Stimulated activated CD4-positive, alpha-beta T cell treated with anti-CD3 and anti-CD28 coated beads, Interleukin-4, amount 100 ng/mL, for 1 hour (primary cell): ENCODE data around the gene FASN.
A peak's percentile ranks its signal among the peaks of the same experiment; 100 is the strongest.
"Not testable (repeated sequence)": the region's sequence is repeated elsewhere in the genome, so short reads cannot be mapped to it uniquely, and the experiment has no call there.

ENCODE experiments used
- DNase-seq: peaks from one replicate; pipeline ENCODE4 v3.0.0-alpha.2; 2020

FASN gene

DNA sequence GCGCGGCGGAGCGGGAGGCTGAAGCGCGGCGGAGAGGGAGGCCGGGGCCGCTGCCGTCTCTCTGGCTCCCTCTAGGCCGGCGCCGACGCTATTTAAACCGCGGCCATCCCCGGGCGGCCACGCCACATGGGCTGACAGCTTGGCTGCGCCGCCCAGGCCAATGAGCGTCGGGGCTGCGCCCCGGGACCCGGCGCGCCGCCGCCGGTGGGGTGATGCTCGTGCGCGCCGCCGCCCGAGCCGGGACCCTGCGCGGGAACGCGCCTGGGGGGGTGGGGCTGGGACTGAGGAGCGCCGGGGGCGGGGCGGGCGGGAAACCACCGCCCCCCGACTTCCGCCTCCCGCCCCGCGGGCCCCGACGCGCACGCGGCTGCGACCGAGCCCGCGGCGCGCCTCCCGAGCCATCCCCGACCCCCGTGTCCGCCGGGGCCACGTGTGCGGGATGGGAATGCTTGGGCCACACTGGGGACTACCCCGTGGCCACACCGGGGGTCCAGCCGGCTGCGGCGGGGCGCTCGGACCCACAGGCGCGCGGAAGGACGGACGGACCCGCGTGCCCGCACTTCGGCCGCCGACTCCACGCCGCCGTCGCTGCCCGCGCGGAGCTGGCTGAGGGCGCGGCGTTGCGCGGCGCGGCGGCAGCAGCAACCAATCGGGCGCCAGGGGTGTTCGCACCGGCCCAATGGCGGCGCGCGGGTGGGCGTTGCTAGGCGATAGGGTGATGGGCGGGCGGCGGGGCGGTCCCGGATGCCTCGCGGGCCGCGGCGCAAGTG is at the start of gene FASN:
Gene FASN (minus strand): TSS at position 68 of the 770 bp plus-strand sequence. CDS start 1,791 bp downstream, outside the sequence.
- DNase-seq: peak; percentile 95

- DNase-seq: no peak
These were observed 48.9 kb upstream of the FASN start for GRCh38 chr17:82146663-82147654.

GRCh38 chr17:82145550-82146155 is 47.6 kb upstream of the FASN start:
- DNase-seq: no peak

DNA sequence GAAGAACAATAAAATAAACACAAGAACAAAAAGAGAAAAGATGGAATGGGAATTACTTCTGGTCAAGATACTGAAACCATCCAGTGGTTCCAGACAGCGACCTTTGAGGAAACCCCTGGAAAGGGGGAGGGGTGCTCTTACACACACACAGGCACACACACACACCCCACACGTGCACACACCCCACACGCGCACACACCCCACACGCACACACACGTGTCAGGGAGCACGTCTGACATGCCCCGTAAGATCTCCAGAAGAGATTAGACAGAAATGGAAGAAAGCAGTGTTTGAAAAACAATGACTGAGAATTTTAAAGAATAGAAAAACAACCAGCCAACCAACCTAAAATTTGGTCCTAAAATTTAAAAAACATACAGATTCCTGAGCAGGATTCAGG is 45.3 kb upstream of the FASN start:
- no peak for DNase-seq

DNA sequence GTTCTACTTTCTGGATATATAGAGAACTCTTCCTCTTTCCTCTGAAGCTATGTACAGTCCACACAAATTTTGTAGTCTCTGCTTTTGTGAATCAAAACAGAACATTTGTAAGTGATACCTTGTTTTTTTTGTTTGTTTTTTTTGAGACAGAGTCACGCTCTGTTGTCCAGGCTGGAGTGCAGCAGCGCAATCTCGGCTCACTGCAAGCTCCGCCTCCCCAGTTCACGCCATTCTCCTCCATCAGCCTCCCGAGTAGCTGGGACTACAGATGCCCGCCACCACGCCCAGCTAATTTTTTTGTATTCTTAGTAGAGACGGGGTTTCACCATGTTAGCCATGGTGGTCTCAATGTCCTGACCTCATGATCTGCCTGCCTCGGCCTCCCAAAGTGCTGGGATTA is 41.9 kb upstream of the FASN start:
- DNase-seq: not testable (repeated sequence)

DNA sequence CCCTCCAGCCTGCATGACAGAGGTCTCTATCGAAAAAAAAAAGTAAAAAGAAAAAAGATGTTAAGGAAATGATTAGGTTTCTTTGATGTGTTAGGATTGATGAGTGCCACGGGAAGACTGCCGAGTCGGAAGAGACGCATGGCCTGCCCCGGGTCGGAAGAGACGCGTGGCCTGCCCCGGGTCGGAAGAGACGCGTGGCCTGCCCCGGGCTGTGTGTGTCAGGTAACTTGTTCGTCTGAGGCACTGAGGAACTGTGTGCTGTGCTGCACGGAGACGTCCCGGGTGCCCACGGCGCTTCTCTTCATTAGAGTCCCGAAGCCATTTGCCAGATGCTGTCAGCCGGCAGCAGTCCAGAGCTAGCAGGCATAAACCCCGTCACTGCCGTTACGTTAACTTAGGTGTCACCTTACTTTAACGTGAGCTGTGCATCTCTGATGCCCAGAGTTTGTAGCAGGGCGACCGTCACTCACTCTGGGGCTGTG is 40.5 kb upstream of the FASN start:
- DNase-seq: no peak

DNA sequence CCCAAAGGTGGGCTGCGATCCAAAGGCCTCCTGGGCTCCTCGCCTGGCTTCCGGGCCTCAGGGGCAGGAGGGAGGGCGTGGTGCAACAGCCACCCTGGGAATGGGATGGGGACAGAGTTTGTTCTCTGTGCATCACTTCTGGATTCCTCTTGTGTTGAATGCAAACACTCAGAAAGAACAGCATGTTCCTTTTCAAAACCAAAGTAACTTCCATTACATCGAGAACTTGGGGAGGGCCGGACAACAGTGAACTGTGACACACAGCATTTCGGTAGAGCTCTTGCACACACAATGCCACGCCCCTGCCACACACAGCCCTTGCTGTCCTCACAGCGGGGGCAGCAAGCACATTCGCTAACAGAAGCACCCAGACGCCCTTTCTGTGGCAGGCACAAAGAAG is 36.1 kb upstream of the FASN start:
- DNase-seq: no peak

GRCh38 chr17:82133166-82133953 is 35.3 kb upstream of the FASN start:
- not testable (repeated sequence) for DNase-seq

- DNase-seq: no peak
These were observed 31.1 kb upstream of the FASN start for GRCh38 chr17:82129095-82129494.

GRCh38 chr17:82128287-82128686 is 30.3 kb upstream of the FASN start:
- no peak for DNase-seq

DNA sequence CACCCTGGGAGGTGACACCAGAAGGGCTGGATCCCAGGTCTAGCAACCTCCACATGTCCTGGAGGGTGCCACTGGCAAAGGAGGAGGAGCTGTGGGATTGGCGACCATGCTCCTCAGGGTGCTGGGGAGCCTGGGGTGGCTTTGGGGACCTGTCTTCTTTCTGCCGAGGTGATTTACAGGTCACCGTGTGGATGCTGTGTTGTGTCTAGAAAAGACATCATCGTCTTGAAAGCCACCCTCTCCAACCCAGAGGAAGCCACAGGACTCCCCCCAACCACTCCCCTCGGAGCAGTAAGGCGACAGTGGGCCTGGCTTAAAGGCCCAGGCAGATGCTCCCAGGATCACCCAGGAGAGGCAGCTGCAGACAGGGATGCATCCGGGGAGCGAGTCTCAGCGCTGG is 29.7 kb upstream of the FASN start:
- DNase-seq: no peak

DNA sequence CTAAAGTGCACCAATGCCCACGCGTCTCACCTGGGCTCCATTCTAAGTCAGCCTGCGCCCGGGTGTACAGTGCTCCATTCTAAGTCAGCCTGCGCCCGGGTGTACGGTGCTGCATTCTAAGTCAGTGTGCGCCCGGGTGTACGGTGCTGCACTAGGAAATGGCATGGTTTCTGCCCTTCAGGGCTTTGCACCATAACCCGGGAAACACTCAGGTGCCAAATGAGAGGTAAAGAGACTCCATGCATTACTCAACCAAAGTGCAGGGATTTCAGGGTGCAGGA is 29.2 kb upstream of the FASN start:
- DNase-seq: no peak

DNA sequence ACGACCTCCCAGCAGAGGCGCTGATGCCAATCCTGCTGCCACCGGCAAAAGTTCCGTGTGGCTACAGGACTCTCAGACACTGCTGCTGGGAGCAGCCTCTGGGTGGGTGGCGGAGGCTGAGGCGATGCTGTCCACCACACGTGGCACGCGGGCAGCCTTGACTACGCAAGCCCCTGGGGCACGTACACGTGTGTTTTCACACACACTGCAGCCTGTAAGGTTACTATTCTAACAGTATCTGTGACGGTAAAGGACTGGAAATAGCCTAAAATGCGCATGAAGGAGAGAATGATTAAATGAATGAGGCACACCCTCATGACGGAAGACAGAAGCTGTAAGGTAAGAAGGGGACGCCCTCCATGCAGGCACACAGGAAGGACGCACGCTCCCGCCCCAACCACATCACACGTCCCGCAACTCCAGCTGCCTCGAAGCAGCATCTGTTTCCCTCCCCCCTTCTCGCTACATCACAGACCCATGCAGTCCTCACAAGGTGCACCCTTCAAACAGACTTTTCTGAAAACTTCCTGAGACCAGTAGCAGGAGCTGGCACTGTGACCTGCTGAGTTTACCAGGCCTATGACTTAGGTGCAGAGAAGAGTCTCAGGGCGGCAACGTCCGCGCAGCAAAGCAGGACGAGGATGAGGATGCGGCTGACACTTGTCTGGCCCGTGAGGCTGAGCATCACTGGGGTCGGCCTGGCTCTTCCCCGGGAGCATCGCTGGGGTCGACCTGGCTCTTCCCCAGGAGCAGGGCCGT is 28.7 kb upstream of the FASN start:
- peak; percentile 59 for DNase-seq

GRCh38 chr17:82124101-82124500 is 26.1 kb upstream of the FASN start:
- no peak for DNase-seq

DNA sequence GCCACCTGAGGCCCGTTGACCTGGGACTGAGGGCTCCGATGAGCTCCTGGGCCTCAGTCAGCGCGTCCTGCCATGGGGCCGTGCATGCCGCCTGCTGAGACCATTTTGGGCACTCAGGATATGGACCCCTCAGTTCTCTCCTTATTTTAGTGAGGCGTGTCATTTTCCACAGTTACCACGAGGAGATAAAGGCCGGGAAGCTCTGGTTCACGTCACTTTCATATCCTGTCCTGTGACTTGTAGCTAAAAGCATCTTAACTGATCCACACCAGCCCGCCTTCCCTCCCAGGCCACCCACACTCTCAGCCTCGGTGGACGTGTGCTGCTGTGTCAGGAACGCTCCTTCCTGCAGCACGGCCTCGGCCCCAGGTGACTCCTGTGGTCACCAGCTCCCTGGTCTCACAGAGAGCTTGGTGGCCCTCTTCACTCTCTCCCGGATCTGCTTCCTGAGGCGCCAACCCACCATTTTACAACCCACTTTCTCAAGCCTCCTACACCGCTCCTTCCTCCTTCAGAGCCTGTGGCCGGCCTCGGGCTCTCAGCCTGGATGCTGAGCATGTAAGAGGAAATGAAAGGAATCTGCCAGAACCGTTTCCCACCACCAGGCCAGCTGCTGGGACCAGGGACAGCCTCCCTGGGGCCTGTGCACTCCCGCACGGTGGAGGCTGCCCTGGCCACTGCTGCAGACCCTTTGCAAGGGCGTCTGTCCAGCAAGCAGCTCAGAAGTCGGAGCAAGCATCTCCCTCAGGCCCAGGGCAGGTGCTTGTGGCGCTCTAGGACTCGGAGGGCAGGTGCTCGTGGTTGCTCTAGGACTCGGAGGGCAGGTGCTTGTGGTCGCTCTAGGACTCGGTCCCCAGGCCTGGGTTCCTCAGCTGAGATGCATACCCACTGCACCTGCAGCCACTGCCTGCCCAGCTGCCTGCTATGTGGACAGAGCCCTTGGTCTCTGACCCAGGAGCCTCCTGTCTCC is 23.9 kb upstream of the FASN start:
- no peak for DNase-seq

DNA sequence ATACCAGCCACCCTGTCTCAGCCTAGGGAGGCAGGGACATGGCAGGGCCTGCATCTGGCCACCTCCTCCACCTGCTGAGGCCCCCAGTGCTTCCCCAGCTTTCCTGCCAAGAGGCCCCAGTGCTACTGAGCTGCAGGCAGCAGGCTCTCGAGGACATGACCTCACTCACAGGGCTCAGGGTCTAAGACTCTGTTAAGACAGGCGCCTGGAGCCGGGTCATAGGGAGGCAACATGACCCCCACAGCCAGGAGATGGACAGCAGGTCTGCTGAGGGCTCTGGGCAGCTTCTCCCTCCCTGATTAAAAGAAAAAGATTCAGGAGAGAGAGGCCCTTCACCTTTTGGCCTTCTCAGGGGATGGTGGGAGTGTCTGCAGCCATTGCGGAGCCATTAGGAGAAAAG is 23.2 kb upstream of the FASN start:
- no peak for DNase-seq

- no peak for DNase-seq
These were observed 22.1 kb upstream of the FASN start for GRCh38 chr17:82120148-82120547.

GRCh38 chr17:82118815-82119380 is 20.9 kb upstream of the FASN start:
- no peak for DNase-seq

DNA sequence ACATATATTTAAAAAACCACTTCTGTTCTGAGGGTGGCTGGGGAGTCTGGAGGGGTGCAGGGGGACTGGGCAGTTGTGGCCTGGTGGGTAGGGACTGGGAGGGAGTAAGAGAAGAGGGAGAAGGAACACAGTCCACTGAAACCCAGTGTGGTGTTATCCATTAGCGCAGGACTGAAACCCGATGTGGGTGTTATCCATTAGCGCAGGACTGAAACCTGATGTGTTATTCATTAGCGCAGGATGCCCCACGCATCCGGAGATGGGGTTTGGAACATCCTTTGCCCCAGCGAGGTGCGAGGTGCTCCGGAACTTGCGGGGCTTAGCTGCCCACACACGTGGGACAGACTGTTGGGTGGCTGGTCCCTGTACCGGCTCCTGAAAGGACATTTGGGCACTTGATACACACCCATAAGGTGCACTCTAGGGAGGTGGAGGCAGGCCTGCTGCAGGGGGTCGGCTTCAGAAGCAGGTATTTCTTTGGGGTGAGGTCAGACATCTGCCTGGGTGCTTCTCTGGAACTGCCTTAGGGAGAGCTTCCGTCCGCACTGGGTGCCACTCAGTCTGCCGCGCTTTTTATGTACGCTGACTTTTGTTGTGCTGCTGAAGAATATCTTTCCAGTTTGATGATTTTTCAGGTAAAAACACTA is 20.3 kb upstream of the FASN start:
- no peak for DNase-seq
